T-helper 22 cell (primary cell): Measurements from ENCODE around the gene SGO2.
"Not testable (repeated sequence)": the region's sequence is repeated elsewhere in the genome, so short reads cannot be mapped to it uniquely, and the experiment has no call there.

Source experiments
- DNase-seq: peaks from one replicate; pipeline ENCODE4 v3.0.0-alpha.2; 2020; ENCODE audit warnings: low read depth

SGO2 gene

GRCh38 chr2:200624026-200624425 lies 98.0 kb downstream of the SGO2 start:
- no peak for DNase-seq

- DNase-seq: no peak
Observed at GRCh38 chr2:200624658-200625057, 98.7 kb downstream of the SGO2 start.

DNA sequence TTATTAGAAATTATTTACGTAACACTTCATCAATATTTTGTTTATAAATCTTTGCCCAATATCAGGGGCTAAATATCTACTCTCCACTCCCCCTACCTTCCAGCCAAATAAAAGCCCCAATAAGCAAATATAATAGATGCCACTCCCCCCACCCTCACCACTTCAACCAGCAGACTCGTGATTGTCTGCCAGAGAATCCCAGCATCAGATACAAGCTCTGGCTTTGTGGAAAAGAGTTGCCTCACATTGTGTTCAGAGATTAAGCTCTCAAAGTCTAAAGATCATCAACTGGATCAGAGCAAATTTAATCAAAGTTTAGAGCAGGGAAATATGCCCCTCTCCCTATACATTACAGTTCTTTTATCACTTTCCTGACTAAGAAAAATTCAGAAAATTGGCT lies 99.3 kb downstream of the SGO2 start:
- DNase-seq: no peak

DNA sequence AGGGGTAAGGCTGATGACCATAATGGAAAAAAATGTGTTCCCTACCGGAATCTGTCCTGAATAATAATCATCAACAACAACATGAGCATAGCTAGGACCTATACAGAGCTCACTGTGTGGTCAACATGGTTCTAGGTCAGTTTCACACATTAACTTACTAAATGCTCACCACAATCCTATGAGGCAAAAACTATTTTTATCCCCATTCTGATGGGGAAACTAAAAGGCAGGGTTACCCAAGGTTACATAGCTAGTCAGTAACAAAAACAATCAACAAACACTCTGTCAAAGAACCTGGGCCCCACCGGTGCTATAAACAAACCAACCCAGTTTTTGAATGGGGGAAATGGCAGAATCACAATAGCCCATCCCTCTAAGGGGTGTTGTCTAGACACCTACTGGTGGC lies 100.0 kb downstream of the SGO2 start:
- DNase-seq: no peak

DNA sequence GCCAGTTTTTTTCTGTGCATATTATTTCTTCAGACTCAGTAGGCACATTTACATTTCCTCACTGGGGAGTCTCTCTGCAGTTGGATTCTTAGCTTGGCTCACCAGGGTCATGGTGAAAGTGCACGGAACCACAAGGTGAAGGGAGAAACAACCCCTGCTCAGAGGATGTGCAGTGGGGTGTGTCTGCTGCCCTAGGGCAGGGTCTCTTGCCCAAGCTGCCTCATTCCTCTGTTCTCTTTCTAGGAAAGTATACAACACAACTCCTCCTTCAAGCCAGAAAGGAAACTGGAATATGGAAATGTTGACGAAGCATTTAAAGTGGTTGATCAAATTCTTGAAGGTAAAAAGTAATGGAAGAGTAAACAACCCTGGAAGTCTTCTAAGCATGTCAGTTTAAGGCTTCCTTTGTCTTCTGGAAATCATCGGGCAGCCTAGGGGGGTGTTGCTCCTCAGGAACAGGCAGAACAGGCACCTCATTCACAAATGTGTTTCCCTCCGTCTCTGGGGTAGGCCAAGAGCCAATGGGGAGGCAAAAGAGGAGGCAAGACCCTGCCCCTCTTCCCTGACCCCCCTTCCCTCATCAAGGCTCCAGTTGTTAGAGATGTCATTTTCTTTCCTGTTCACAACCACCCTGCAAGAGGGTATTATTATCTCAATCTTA lies 101.2 kb downstream of the SGO2 start:
- no peak for DNase-seq

DNA sequence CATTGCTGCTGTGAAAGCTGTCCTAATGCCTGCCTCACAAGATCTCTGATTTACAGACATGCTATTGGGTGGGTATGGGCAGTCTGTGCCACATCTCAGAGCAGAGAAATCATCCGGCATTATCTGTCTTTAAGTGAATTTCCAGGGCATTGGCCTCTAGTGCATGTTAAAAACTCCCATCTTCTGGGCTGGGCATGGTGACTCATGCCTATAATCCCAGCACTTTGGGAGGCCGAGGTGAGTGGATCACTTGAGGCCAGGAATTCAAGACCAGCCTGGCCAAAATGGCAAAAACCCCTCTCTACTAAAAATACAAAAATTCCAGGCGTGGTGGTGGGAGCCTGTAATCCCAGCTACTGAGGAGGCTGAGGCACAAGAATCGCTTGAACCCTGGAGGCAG lies 102.5 kb downstream of the SGO2 start:
- not testable (repeated sequence) for DNase-seq

- DNase-seq: no peak
Observed at GRCh38 chr2:200631287-200631686, 105.3 kb downstream of the SGO2 start.
